Suprapubic skin (tissue), 3 donors: ENCODE measurements around the gene USP47.

Source experiments
- POLR2A ChIP-seq, 2 donors: fragments of 450-650 bp; IDR thresholded peaks; one replicate each; pipeline ENCODE4 v1.6.1; 2017; ENCODE audit warnings: antibody characterized with exemption in 2 of 2, mild to moderate bottlenecking in 2 of 2, moderate library complexity in 2 of 2
- TF ChIP-seq, protein P1 (sequence below), 2 donors: fragments of 200-600 bp in 1 of 2; fragments of 450-650 bp in 1 of 2; sonication (generic) in 1 of 2; IDR thresholded peaks; one replicate each; pipeline ENCODE4 v1.5.1; 2016 to 2019; ENCODE audit warnings: antibody characterized with exemption in 2 of 2, mild to moderate bottlenecking in 1 of 2, moderate library complexity in 1 of 2

- TF ChIP-seq, protein P1, sequence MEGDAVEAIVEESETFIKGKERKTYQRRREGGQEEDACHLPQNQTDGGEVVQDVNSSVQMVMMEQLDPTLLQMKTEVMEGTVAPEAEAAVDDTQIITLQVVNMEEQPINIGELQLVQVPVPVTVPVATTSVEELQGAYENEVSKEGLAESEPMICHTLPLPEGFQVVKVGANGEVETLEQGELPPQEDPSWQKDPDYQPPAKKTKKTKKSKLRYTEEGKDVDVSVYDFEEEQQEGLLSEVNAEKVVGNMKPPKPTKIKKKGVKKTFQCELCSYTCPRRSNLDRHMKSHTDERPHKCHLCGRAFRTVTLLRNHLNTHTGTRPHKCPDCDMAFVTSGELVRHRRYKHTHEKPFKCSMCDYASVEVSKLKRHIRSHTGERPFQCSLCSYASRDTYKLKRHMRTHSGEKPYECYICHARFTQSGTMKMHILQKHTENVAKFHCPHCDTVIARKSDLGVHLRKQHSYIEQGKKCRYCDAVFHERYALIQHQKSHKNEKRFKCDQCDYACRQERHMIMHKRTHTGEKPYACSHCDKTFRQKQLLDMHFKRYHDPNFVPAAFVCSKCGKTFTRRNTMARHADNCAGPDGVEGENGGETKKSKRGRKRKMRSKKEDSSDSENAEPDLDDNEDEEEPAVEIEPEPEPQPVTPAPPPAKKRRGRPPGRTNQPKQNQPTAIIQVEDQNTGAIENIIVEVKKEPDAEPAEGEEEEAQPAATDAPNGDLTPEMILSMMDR (IDR thresholded peaks at IDR 0.05), result no peak
- no peak for TF ChIP-seq POLR2A (IDR thresholded peaks at IDR 0.05)
Measured at GRCh38 chr11:11793073-11793472, 48.7 kb upstream of the USP47 start.
